ENCODE results near the gene DCAF6.

DCAF6 gene

DNA sequence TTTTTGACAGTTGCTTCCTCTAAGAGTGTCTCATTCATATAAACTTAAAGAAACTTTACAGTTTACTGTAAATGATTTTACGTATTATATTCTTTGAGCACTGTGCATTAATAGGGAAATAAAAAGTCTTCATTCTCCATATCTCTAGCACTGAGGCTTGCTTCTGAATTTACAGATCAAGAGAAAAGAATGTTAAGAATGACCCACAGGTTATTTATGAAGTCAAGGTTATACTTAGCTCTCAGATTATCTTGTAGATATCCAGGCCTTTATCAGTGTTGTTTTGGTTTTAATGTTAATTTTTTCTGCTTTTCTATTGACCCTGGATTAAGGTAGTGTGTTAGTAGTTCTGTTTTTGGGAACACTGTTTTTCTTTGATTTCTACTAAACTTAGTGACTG, 108.8 kb downstream of the DCAF6 start:
- no peak for TF ChIP-seq EZH2phosphoT487 (conservative IDR thresholded peaks at IDR 0.05; ENCODE audit: low read length)
- H3K27me3 ChIP-seq (ENCODE audit: low read length): no peaks in the 10 kb centered on the region
- no peak overlapping the region for H3K9ac ChIP-seq (ENCODE audit: low read length)
- H2AFZ ChIP-seq (ENCODE audit: low read depth, low read length, severe bottlenecking): no peak overlapping the region
- H4K20me1 ChIP-seq (ENCODE audit: low read depth, low read length): no peaks in the 10 kb centered on the region
- no peak overlapping the region for H3K4me3 ChIP-seq (ENCODE audit: insufficient read depth, low read length, poor library complexity, severe bottlenecking)
- no peaks in the 10 kb centered on the region for H3F3A ChIP-seq (ENCODE audit: insufficient read depth)
- H3K9me2 ChIP-seq (replicated peaks; ENCODE audit: insufficient read depth, low read length): no peaks in the 10 kb centered on the region
- H3K36me3 ChIP-seq (ENCODE audit: low read length): peaks cover 13% of the 10 kb centered on the region; the same call in 1 of the 2 replicates
- H3K27ac ChIP-seq (ENCODE audit: low read depth, low read length): no peak overlapping the region
- no peaks in the 10 kb centered on the region for H3K79me2 ChIP-seq (ENCODE audit: insufficient read depth, low read length)
- no peaks in the 10 kb centered on the region for H3K9me3 ChIP-seq (ENCODE audit: insufficient read depth, low read length)
- H3K4me2 ChIP-seq (ENCODE audit: low read depth, low read length, poor library complexity, severe bottlenecking): no peak overlapping the region

DNA sequence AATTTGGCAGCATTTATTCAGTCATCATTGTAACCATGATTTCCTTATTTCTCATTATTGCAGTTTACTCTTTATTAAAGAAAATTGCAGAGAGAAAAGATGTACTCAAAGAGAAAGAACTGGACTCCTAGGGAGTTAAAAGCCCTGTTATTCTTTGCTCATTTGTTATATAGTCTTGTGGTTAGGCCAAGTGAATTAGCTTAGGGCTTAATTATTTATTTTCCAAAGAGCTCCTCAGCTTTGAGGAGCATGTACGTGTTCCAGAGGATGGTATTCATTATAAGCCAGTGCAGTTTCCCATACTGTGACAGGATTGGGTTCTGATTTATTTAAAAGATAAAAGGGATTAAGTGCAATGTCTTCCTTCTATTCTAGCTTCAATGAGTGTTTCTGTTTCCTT, 113.8 kb downstream of the DCAF6 start:
- Histone ChIP-seq H3F3A (ENCODE audit: insufficient read depth) (no peaks in the 10 kb centered on the region), H2AFZ (ENCODE audit: low read depth, low read length, severe bottlenecking) (no peak overlapping the region), H3K4me3 (ENCODE audit: insufficient read depth, low read length, poor library complexity, severe bottlenecking) (no peak overlapping the region), H4K20me1 (ENCODE audit: low read depth, low read length) (no peaks in the 10 kb centered on the region), H3K27ac (ENCODE audit: low read depth, low read length) (no peak overlapping the region), H3K4me2 (ENCODE audit: low read depth, low read length, poor library complexity, severe bottlenecking) (no peak overlapping the region), H3K27me3 (ENCODE audit: low read length) (no peaks in the 10 kb centered on the region), H3K9me2 (replicated peaks; ENCODE audit: insufficient read depth, low read length) (no peaks in the 10 kb centered on the region), H3K9me3 (ENCODE audit: insufficient read depth, low read length) (no peaks in the 10 kb centered on the region), H3K36me3 (ENCODE audit: low read length) (0 out of 2 replicates have a peak, but pooled peaks cover 6% of the 10 kb centered on the region), H3K9ac (ENCODE audit: low read length) (no peak overlapping the region), H3K79me2 (ENCODE audit: insufficient read depth, low read length) (no peaks in the 10 kb centered on the region)
- no peak for TF ChIP-seq EZH2phosphoT487 (conservative IDR thresholded peaks at IDR 0.05; ENCODE audit: low read length)
- TF ChIP-seq, protein P1, sequence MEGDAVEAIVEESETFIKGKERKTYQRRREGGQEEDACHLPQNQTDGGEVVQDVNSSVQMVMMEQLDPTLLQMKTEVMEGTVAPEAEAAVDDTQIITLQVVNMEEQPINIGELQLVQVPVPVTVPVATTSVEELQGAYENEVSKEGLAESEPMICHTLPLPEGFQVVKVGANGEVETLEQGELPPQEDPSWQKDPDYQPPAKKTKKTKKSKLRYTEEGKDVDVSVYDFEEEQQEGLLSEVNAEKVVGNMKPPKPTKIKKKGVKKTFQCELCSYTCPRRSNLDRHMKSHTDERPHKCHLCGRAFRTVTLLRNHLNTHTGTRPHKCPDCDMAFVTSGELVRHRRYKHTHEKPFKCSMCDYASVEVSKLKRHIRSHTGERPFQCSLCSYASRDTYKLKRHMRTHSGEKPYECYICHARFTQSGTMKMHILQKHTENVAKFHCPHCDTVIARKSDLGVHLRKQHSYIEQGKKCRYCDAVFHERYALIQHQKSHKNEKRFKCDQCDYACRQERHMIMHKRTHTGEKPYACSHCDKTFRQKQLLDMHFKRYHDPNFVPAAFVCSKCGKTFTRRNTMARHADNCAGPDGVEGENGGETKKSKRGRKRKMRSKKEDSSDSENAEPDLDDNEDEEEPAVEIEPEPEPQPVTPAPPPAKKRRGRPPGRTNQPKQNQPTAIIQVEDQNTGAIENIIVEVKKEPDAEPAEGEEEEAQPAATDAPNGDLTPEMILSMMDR (IDR thresholded peaks at IDR 0.05; ENCODE audit: insufficient read depth, low read length, poor library complexity, severe bottlenecking): no peak

GRCh38 chr1:168050880-168051279, 114.4 kb downstream of the DCAF6 start:
- Histone ChIP-seq H3K4me3 (ENCODE audit: insufficient read depth, low read length, poor library complexity, severe bottlenecking) (no peak overlapping the region), H3K4me2 (ENCODE audit: low read depth, low read length, poor library complexity, severe bottlenecking) (no peak overlapping the region), H2AFZ (ENCODE audit: low read depth, low read length, severe bottlenecking) (no peak overlapping the region), H4K20me1 (ENCODE audit: low read depth, low read length) (no peaks in the 10 kb centered on the region), H3K27me3 (ENCODE audit: low read length) (no peaks in the 10 kb centered on the region), H3F3A (ENCODE audit: insufficient read depth) (no peaks in the 10 kb centered on the region), H3K27ac (ENCODE audit: low read depth, low read length) (no peak overlapping the region), H3K79me2 (ENCODE audit: insufficient read depth, low read length) (no peaks in the 10 kb centered on the region), H3K36me3 (ENCODE audit: low read length) (0 out of 2 replicates have a peak, but pooled peaks cover 2% of the 10 kb centered on the region), H3K9ac (ENCODE audit: low read length) (no peak overlapping the region), H3K9me3 (ENCODE audit: insufficient read depth, low read length) (no peaks in the 10 kb centered on the region), H3K9me2 (replicated peaks; ENCODE audit: insufficient read depth, low read length) (no peaks in the 10 kb centered on the region)
- TF ChIP-seq, protein P1 (IDR thresholded peaks at IDR 0.05; ENCODE audit: insufficient read depth, low read length, poor library complexity, severe bottlenecking): no peak
- no peak for TF ChIP-seq EZH2phosphoT487 (conservative IDR thresholded peaks at IDR 0.05; ENCODE audit: low read length)

GRCh38 chr1:168053681-168054080, 117.2 kb downstream of the DCAF6 start:
- Histone ChIP-seq H4K20me1 (ENCODE audit: low read depth, low read length) (no peaks in the 10 kb centered on the region), H3K4me3 (ENCODE audit: insufficient read depth, low read length, poor library complexity, severe bottlenecking) (no peak overlapping the region), H3K27ac (ENCODE audit: low read depth, low read length) (no peak overlapping the region), H3F3A (ENCODE audit: insufficient read depth) (no peaks in the 10 kb centered on the region), H3K4me2 (ENCODE audit: low read depth, low read length, poor library complexity, severe bottlenecking) (no peak overlapping the region), H3K9me3 (ENCODE audit: insufficient read depth, low read length) (no peaks in the 10 kb centered on the region), H3K27me3 (ENCODE audit: low read length) (no peaks in the 10 kb centered on the region), H3K36me3 (ENCODE audit: low read length) (no peaks in the 10 kb centered on the region), H3K9ac (ENCODE audit: low read length) (no peak overlapping the region), H3K9me2 (replicated peaks; ENCODE audit: insufficient read depth, low read length) (no peaks in the 10 kb centered on the region), H3K79me2 (ENCODE audit: insufficient read depth, low read length) (no peaks in the 10 kb centered on the region), H2AFZ (ENCODE audit: low read depth, low read length, severe bottlenecking) (no peak overlapping the region)
- TF ChIP-seq, protein P1 (IDR thresholded peaks at IDR 0.05; ENCODE audit: insufficient read depth, low read length, poor library complexity, severe bottlenecking): no peak
- TF ChIP-seq EZH2phosphoT487 (conservative IDR thresholded peaks at IDR 0.05; ENCODE audit: low read length): no peak

Measured in SU-DHL-6 (cell line).